K562 (cell line): ENCODE results near the gene HNRNPA2B1. TPM values are rescaled to one million over a fixed set of nuclear protein-coding genes. Genes with fewer than 3 reads are reported as not detected.
A peak's percentile ranks its signal among the peaks of the same experiment; 100 is the strongest.

Source experiments
- BACH1 ChIP-seq: fragments of 200-800 bp; sonication (Bioruptor generic); IDR thresholded peaks from 2 replicates; pipeline ENCODE4 v1.6.1; 2016; ENCODE audit warnings: missing genetic modification characterization, missing compliant biosample characterization
- EZH2 ChIP-seq: IDR thresholded peaks from 2 replicates; pipeline ENCODE4 v1.6.1; 2012; ENCODE audit warnings: low read depth, mild to moderate bottlenecking, inconsistent platforms, low read length, borderline replicate concordance
- FOXK1 ChIP-seq: sonication (generic); formaldehyde crosslinking; IDR thresholded peaks from 2 replicates; pipeline ENCODE4 v1.8.0; 2022; ENCODE audit warnings: missing genetic modification reagents, mild to moderate bottlenecking, borderline replicate concordance
- GABPA ChIP-seq: fragments of 200-800 bp; sonication (Bioruptor generic); conservative IDR thresholded peaks from 2 replicates; pipeline ENCODE4 v1.6.1; 2016; ENCODE audit warnings: low read depth, missing genetic modification characterization, missing compliant biosample characterization
- GTF2A2 ChIP-seq: IDR thresholded peaks from 2 replicates; pipeline ENCODE4 v1.6.1; 2016; ENCODE audit warnings: mild to moderate bottlenecking, missing genetic modification characterization, missing compliant biosample characterization
- HNRNPL ChIP-seq: fragments of 200-400 bp; formaldehyde crosslinking; IDR thresholded peaks from 2 replicates; pipeline ENCODE4 v1.6.1; 2017; ENCODE audit warnings: low read depth, mild to moderate bottlenecking, low read length
- MTA3 ChIP-seq: fragments of 450-650 bp; formaldehyde crosslinking; IDR thresholded peaks from 2 replicates; pipeline ENCODE4 v1.6.1; 2017; ENCODE audit warnings: mild to moderate bottlenecking, borderline replicate concordance
- MYC ChIP-seq, 2 experiments: fragments of 250-450 bp in 1 of 2; sonication (Bioruptor Pico) in 1 of 2; IDR thresholded peaks; 2 replicates each; pipeline versions ENCODE4 v1.5.1 to v1.6.1; 2012 to 2021; ENCODE audit warnings: low read depth in 2 of 2, borderline replicate concordance in 1 of 2, improper control_type of control experiment in 1 of 2, low read length in 1 of 2, mild to moderate bottlenecking in 1 of 2, moderate library complexity in 1 of 2
- MYNN ChIP-seq, 2 experiments: sonication (generic); formaldehyde crosslinking in 1 of 2; IDR thresholded peaks; 2 replicates each; pipeline versions ENCODE4 v1.5.0 to v1.6.1; 2016 to 2020; ENCODE audit warnings: antibody characterized with exemption in 1 of 2, missing genetic modification reagents in 1 of 2
- PCBP2 ChIP-seq: fragments of 200-400 bp; formaldehyde crosslinking; IDR thresholded peaks from 2 replicates; pipeline ENCODE4 v1.6.1; 2018; ENCODE audit warnings: low read length, low read depth, mild to moderate bottlenecking, moderate library complexity; ENCODE audit not compliant: poor library complexity, severe bottlenecking
- RBM22 ChIP-seq: fragments of 200-400 bp; formaldehyde crosslinking; IDR thresholded peaks from 2 replicates; pipeline ENCODE4 v1.6.1; 2018; ENCODE audit warnings: low read length, low read depth; ENCODE audit not compliant: poor library complexity, severe bottlenecking
- RCOR1 ChIP-seq, 2 experiments: IDR thresholded peaks; 2 replicates each; pipeline ENCODE4 v1.6.1; 2012; ENCODE audit warnings: low read depth in 2 of 2, low read length in 2 of 2, borderline replicate concordance in 1 of 2, improper control_type of control experiment in 1 of 2
- RHOXF2B ChIP-seq: fragments of 250-450 bp; sonication (Bioruptor Pico); conservative IDR thresholded peaks from 2 replicates; pipeline ENCODE4 v1.5.1; 2021
- SMAD3 ChIP-seq: fragments of 450-650 bp; formaldehyde crosslinking; conservative IDR thresholded peaks from 2 replicates; pipeline ENCODE4 v1.4.0; 2020; ENCODE audit warnings: mild to moderate bottlenecking
- TAF15 ChIP-seq: fragments of 200-400 bp; formaldehyde crosslinking; IDR thresholded peaks from 2 replicates; pipeline ENCODE4 v1.6.1; 2017; ENCODE audit warnings: mild to moderate bottlenecking, low read depth, low read length, moderate library complexity
- ZBTB9 ChIP-seq: fragments of 450-650 bp; formaldehyde crosslinking; IDR thresholded peaks from 2 replicates; pipeline ENCODE4 v1.4.0; 2020; ENCODE audit warnings: mild to moderate bottlenecking, moderate library complexity
- ZNF143 ChIP-seq: sonication (generic); formaldehyde crosslinking; IDR thresholded peaks from 2 replicates; pipeline ENCODE4 v1.9.0; 2022; ENCODE audit warnings: mild to moderate bottlenecking, missing genetic modification reagents
- polyA plus RNA-seq, 8 experiments: library from polyadenylated mRNA; depleted of rRNA in 4 of 8; stranded (reverse) in 5 of 8; unstranded in 3 of 8; fragments of >200 nt; fragmentation: Nextera tagmentation in 2 of 8; fragmentation: Illumina TruSeq in 1 of 8; extraction: Ambion mirVana in 2 of 8; extraction: Trizol in 1 of 8; gene quantifications; 2 replicates each; pipeline versions ENCODE4 v1.2.1 to v1.2.3, GENCODE V29; 2011 to 2014; ENCODE audit warnings: inconsistent platforms in 1 of 8, missing spikeins in 1 of 8
- total RNA-seq, 7 experiments: library from RNA; depleted of rRNA in 6 of 7; stranded (reverse); fragments of >200 nt in 6 of 7; fragmentation: Illumina TruSeq in 2 of 7; extraction: Trizol in 2 of 7; gene quantifications; 2 replicates each; pipeline versions ENCODE4 v1.2.1 to v1.2.3, GENCODE V29; 2011 to 2021; ENCODE audit warnings: low replicate concordance in 1 of 7
- TF ChIP-seq, protein P1 (sequence below): fragments of 250-450 bp; sonication (Bioruptor Pico); IDR thresholded peaks from 2 replicates; pipeline ENCODE4 v1.8.0; 2022; ENCODE audit warnings: inconsistent platforms

Gene HNRNPA2B1
- total and polyA plus RNA-seq, 9 of the 15 experiments (the other 6 are each of a cell fraction or from before 2014, with no cell fraction given) = 630 to 1,989 (median 865) TPM

GRCh38 chr7:26187380-26188205 is 13.0 kb downstream of the HNRNPA2B1 start (continued):
- TF ChIP-seq TAF15 (no peak), MTA3 (0 out of 2 replicates have a peak, but pooled peaks have one; percentile 23), FOXK1 (CRISPR knock-in tag) (peak; percentile 71), HNRNPL (no peak), EZH2 (no peak), ZBTB9 (CRISPR knock-in tag) (no peak), RCOR1 (IDR thresholded peaks at IDR 0.05; ENCODE audit: borderline replicate concordance in 1 of 2, low read depth in 2 of 2, low read length in 2 of 2) (no peak), GABPA (tag) (no peak), GTF2A2 (tag) (no peak), BACH1 (no peak), MYC (IDR thresholded peaks at IDR 0.05; ENCODE audit: low read depth, low read length) (peak; percentile 12; the same call in 1 of the 2 replicates), MYC (CRISPR knock-in tag; IDR thresholded peaks at IDR 0.05; ENCODE audit: borderline replicate concordance, low read depth) (no peak), MYNN (IDR thresholded peaks at IDR 0.05) (peak; percentile 92; the same call in 1 of the 2 replicates), MYNN (CRISPR knock-in tag; IDR thresholded peaks at IDR 0.05) (no peak), PCBP2 (no peak), RHOXF2B (CRISPR knock-in tag) (no peak; the same call in 1 of the 2 replicates), RBM22 (peak; percentile 65), SMAD3 (CRISPR knock-in tag) (no peak; the same call in none of the 2 replicates), ZNF143 (CRISPR knock-in tag) (no peak)
- TF ChIP-seq, protein P1, sequence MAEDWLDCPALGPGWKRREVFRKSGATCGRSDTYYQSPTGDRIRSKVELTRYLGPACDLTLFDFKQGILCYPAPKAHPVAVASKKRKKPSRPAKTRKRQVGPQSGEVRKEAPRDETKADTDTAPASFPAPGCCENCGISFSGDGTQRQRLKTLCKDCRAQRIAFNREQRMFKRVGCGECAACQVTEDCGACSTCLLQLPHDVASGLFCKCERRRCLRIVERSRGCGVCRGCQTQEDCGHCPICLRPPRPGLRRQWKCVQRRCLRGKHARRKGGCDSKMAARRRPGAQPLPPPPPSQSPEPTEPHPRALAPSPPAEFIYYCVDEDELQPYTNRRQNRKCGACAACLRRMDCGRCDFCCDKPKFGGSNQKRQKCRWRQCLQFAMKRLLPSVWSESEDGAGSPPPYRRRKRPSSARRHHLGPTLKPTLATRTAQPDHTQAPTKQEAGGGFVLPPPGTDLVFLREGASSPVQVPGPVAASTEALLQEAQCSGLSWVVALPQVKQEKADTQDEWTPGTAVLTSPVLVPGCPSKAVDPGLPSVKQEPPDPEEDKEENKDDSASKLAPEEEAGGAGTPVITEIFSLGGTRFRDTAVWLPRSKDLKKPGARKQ (CRISPR knock-in tag) = no peak
